GM13977 (cell line): ENCODE measurements around the gene E4F1.

Experiments used
- DNase-seq: peaks from one replicate; pipeline ENCODE4 v3.0.0; 2012; ENCODE audit warnings: low spot score
- in situ Hi-C: fragments of 300-500 bp; cut with MboI; formaldehyde crosslinking; loops from one replicate; pipeline ENCODE4 v1.12.0; 2022; ENCODE audit warnings: low sequenced_read_pairs, low pct_unique_long_range_greater_than_20kb, mixed read lengths, inconsistent platforms; ENCODE audit not compliant: unreplicated experiment
- TF ChIP-seq, protein P1 (sequence below): IDR thresholded peaks from 2 replicates; pipeline ENCODE4 v1.5.1; 2012; ENCODE audit warnings: mild to moderate bottlenecking, control low read depth; ENCODE audit not compliant: insufficient read depth; ENCODE audit errors: extremely low read depth, missing control alignments

The E4F1 gene

DNA sequence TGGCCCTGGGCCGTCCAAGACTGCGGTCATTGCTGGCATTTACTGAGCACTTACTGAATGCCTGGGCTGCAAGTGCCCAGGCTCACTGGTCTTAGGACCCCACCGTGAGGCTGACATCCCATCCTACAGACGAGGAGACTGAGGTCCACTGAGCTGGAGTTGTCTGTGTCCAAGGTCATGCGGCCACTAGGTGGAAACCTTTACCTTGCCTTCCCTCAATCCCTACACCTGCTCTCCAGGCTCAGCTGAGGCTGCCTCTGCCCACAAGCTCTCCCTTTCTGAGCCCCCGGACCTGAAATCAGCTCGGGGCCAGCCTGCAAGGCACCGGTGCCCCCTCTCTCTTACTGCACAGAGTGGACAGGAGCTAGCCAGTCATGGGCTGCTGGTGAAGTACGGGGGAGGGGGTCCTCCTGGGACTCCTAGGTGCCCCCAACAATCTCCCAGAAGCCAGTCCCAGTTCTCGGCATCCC is 28.5 kb upstream of the E4F1 start:
- in situ Hi-C loops, result no loop called here
- DNase-seq, result peak; percentile 80
- TF ChIP-seq, protein P1, sequence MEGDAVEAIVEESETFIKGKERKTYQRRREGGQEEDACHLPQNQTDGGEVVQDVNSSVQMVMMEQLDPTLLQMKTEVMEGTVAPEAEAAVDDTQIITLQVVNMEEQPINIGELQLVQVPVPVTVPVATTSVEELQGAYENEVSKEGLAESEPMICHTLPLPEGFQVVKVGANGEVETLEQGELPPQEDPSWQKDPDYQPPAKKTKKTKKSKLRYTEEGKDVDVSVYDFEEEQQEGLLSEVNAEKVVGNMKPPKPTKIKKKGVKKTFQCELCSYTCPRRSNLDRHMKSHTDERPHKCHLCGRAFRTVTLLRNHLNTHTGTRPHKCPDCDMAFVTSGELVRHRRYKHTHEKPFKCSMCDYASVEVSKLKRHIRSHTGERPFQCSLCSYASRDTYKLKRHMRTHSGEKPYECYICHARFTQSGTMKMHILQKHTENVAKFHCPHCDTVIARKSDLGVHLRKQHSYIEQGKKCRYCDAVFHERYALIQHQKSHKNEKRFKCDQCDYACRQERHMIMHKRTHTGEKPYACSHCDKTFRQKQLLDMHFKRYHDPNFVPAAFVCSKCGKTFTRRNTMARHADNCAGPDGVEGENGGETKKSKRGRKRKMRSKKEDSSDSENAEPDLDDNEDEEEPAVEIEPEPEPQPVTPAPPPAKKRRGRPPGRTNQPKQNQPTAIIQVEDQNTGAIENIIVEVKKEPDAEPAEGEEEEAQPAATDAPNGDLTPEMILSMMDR, result peak; percentile 65

DNA sequence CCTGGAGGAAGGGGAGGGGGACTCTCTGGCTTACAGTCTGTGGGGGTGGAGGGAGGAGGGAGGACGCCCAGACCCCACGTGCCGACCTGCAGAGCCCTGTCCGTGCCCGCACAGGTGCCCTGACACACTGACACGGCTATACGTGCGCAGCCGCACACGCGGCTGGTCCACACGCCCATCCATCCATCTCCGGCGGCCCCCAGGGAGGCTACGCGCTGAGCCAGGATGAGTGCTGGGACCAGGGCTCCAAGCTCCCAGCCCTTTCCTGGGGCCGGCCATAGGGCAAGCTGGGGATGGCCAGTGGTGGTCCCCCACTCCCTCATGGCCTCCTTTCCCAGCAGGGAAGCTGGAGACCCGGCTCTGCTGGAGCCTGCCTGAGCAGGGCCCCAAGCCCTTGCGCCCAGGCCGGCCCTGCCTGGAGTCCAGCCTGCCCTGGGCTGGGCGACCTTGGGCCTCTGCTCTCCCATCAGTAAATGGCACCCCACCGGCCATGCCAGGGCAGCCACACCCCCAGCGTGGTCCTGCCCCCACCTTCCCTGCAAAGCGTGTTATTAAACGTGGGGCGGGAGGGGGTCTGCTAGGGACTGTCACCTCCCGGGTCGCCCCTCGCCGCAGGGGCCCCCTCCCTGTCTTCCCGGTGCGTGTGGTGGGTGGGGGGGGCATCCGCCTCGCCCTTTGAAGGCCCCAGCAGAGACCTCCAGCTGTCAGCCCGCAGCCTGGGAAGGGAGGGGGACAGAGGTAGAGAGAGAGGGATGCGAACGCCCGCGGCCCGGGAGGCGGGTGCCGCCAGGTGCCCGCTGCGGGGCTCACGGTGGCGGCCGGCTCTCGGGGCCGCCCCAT is 27.8 kb upstream of the E4F1 start:
- no peak for DNase-seq
- in situ Hi-C loops, result no loop called here

DNA sequence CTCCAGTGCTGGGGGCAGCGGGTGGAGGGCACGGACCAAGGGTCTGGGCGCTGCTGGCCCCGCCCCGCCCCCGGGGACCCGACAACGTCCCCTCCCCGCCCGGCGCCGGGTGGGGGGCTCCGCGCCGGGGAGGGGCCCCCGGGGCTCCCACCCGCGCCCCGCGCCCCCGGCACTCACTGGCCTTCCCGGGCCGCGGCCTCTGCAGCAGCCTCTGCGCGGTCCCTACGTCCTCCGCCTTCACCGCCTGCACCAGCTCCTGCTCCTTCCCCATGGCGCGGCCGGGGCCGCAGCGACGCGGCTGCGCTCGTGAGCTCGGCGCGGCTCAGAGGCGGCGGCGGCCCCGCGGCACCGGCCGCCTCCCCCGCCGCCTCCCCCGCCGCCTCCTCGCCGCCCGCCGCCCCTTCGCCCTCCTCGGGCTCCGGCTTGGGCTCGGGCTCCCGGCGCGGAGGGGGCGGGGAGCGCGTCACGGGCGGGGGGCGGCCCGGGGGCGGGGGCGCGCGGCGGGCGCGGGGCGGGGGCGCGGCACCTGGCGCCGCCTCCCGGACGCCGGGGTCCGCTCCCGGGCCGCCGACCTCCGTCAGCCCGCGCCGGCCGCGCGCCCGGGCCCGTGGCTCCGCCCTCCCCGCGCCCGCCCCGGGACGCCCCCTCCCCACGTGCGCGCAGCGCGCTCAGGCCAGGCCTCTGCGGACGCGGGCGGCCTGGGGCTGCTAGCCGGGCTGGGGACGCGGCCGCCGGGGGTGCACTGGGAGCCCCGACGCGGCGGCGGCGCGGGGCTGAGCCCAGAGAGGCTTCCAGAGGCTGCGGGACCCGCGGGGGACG is 27.0 kb upstream of the E4F1 start, which contains the start of gene CASKIN1:
Gene CASKIN1 (minus strand): TSS at position 444 of the 819 bp plus-strand sequence. CDS start 173 bp downstream, at position 271.
- TF ChIP-seq, protein P1, result no peak
- peak; percentile 68 for DNase-seq
- in situ Hi-C loops, result no loop called here

More for the DNA sequence above, 27.8 kb upstream of the E4F1 start:
- TF ChIP-seq, protein P1, result no peak

DNA sequence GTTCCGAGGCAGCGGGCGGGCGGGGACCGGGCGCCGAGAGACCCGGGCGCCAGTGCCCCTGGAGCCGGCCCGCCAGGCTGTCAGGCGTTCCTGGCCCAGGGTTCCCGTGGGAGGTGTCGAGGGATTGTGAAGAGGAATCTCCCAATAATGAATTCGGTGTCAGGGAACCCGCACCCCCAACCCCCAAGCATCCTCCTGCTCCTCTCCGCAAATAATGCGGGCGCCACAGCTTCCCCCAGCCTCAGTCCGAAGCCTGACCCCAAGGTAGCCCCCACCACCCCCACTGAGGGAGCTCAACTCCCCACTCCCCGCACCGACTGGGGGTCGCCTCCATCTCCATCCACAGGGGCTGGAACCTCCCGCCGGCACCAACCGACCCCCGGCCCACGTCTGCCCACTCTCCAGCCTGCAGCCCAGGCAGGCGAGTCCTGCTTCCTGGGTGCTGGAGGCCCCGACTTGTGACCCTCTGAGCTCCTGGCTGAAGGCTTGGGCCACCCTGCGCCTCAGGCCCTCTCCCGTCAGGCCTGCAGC is 26.3 kb upstream of the E4F1 start:
- TF ChIP-seq, protein P1, result no peak
- in situ Hi-C loops, result no loop called here
- no peak for DNase-seq

DNA sequence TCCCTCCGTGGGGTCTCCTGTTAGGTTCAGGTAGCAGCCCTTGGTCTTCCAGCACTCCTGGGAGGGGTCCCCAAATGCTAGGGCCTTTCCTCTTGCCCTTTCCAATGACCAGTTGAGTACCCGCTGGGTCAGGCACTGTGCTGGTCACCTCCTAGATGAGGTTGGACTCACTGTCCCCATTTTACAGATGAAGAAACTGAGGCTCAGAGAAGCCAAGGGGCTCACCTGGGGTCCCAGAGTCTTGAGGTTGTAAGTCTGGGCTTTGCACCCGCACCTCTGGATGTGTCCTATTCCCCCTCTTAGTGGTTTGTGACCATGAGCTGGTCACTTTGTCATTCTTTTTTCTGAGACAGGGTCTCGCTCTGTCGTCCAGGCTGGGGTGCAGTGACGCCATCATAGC is 25.6 kb upstream of the E4F1 start:
- in situ Hi-C loops, result no loop called here
- TF ChIP-seq, protein P1, result no peak
- no peak for DNase-seq

DNA sequence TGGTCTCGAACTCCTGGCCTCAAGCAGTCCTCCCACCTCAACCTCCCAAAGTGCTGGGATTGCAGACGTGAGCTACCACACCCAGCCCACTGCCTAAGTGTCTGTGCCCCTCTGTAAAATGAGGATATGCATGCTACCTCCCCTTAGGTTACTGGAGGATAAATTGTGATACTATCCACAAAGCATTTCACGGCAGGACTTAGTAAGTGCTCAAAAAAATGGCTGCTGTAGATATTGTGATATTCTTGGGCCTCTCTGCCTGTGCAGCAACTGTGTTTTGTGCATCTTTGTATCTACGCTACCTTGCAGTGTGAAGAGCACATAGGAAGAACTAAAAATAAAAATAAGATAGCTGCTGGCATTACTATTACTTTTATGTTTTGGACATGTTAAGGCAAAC is 25.1 kb upstream of the E4F1 start:
- DNase-seq, result no peak
- TF ChIP-seq, protein P1, result no peak
- in situ Hi-C loops, result no loop called here
